K562 (cell line): ENCODE results near the gene CD55. TPM values are rescaled to one million over a fixed set of nuclear protein-coding genes. Genes with fewer than 3 reads are reported as not detected.

Experiments
- ATAC-seq: fragments of 200-7000 bp; cut with Tn5 transposase; 3 replicates; pipeline ENCODE4 v1.9.1; 2020; ENCODE audit warnings: moderate library complexity
- BruUV-seq: library from RNA; stranded (reverse); fragments of 400-500 nt; replicated peaks from 2 replicates; lab custom pipeline; 2021; lab: Mats Ljungman, UMichigan
- CTCF ChIA-PET: fragments of 300-600 bp; formaldehyde crosslinking; extraction: SDS; loops from one replicate; lab custom pipeline; 2021; ENCODE audit warnings: low intra/inter-chr PET ratio; lab: Yijun Ruan, JAX
- POLR2A ChIA-PET: fragments of 300-600, 350-650 bp; sonication (Branson Sonifier 250); formaldehyde crosslinking; extraction: SDS; loops from one replicate; lab custom pipeline; 2021; ENCODE audit warnings: antibody characterized with exemption, inconsistent platforms; lab: Yijun Ruan, JAX
- DNase-seq, 4 experiments: peaks; one replicate each; pipeline versions ENCODE4 v3.0.0 to v3.0.0-alpha.2; 2011 to 2018; ENCODE audit warnings: low spot score in 3 of 4, mixed read lengths in 3 of 4; ENCODE audit errors: extremely low read depth in 1 of 4
- FAIRE-seq: peaks from 2 replicates; lab custom pipeline; 2011; peaks lifted over from hg19 to GRCh38; lab: Jason Lieb, UNC
- H2AFZ ChIP-seq: 2 replicates; pipeline ENCODE4 v1.6.0; 2011; ENCODE audit warnings: low read depth, low read length, control low read depth, inconsistent platforms
- H3K27ac ChIP-seq: fragments of 200-600 bp; 3 replicates; pipeline ENCODE4 v1.8.0; 2011; ENCODE audit warnings: low read depth, mild to moderate bottlenecking, control low read depth, inconsistent platforms, low read length, moderate library complexity, mixed read lengths; ENCODE audit errors: extremely low read depth
- H3K27me3 ChIP-seq, 2 experiments: fragments of 300-600 bp in 1 of 2; 2 replicates in 1 of 2; 3 replicates in 1 of 2; pipeline versions ENCODE4 v1.6.0 to v1.8.0; 2011; ENCODE audit warnings: inconsistent platforms in 2 of 2, low read length in 2 of 2, mild to moderate bottlenecking in 1 of 2, mixed read lengths in 1 of 2, moderate library complexity in 1 of 2; ENCODE audit not compliant: control insufficient read depth in 2 of 2, insufficient read depth in 2 of 2
- H3K36me3 ChIP-seq: fragments of 300-600 bp; 3 replicates; pipeline ENCODE4 v1.8.0; 2011; ENCODE audit warnings: mild to moderate bottlenecking, low read length, inconsistent platforms; ENCODE audit not compliant: control insufficient read depth, insufficient read depth
- H3K4me1 ChIP-seq, 2 experiments: fragments of 200-600 bp in 1 of 2; replicated peaks in 1 of 2; 2 replicates in 1 of 2; 3 replicates in 1 of 2; pipeline versions ENCODE4 v1.5.1 to v1.8.0; 2011; ENCODE audit warnings: inconsistent platforms in 2 of 2, low read length in 2 of 2, mild to moderate bottlenecking in 1 of 2, mixed read lengths in 1 of 2, moderate library complexity in 1 of 2; ENCODE audit not compliant: control insufficient read depth in 2 of 2, insufficient read depth in 2 of 2
- H3K4me2 ChIP-seq: 2 replicates; pipeline ENCODE4 v1.6.1; 2011; ENCODE audit warnings: low read length, control low read depth, inconsistent platforms, mixed read lengths; ENCODE audit not compliant: insufficient read depth
- H3K4me3 ChIP-seq: fragments of 200-600 bp; sonication (generic), shearing (Covaris generic); 2 replicates; pipeline ENCODE4 v1.5.1; 2016; ENCODE audit warnings: control low read depth, inconsistent platforms
- H3K79me2 ChIP-seq: fragments of 200-600 bp; 3 replicates; pipeline ENCODE4 v1.8.0; 2011; ENCODE audit warnings: low read length, inconsistent platforms; ENCODE audit not compliant: control insufficient read depth, insufficient read depth
- H3K9ac ChIP-seq, 2 experiments: 2 replicates each; pipeline versions ENCODE4 v1.6.0 to v1.6.1; 2011; ENCODE audit warnings: low read depth in 2 of 2, low read length in 2 of 2, control low read depth in 1 of 2, inconsistent platforms in 1 of 2, mild to moderate bottlenecking in 1 of 2, mixed read lengths in 1 of 2; ENCODE audit not compliant: insufficient read depth in 1 of 2
- H3K9me1 ChIP-seq: one replicate; pipeline ENCODE4 v1.6.0; 2011; ENCODE audit warnings: inconsistent platforms, mild to moderate bottlenecking, low read length, moderate library complexity; ENCODE audit not compliant: control insufficient read depth, insufficient read depth
- H3K9me3 ChIP-seq: replicated peaks from 2 replicates; pipeline ENCODE4 v1.5.1; 2011; ENCODE audit warnings: low read depth, low read length, inconsistent platforms; ENCODE audit not compliant: control insufficient read depth, insufficient read depth
- H4K20me1 ChIP-seq: replicated peaks from 2 replicates; pipeline ENCODE4 v1.6.1; 2011; ENCODE audit warnings: low read length, inconsistent platforms, mixed read lengths; ENCODE audit not compliant: control insufficient read depth, insufficient read depth
- BCOR ChIP-seq: fragments of 450-650 bp; IDR thresholded peaks from 2 replicates; pipeline ENCODE4 v1.6.1; 2016
- BRF1 ChIP-seq: IDR thresholded peaks from 3 replicates; pipeline ENCODE4 v1.6.1; 2011; ENCODE audit warnings: borderline replicate concordance, mild to moderate bottlenecking; ENCODE audit not compliant: insufficient read length; ENCODE audit errors: extremely low read depth
- ERF ChIP-seq: fragments of 450-650 bp; formaldehyde crosslinking; IDR thresholded peaks from 2 replicates; pipeline ENCODE4 v1.4.0; 2020; ENCODE audit warnings: mild to moderate bottlenecking, mixed read lengths
- GTF2A2 ChIP-seq: IDR thresholded peaks from 2 replicates; pipeline ENCODE4 v1.6.1; 2016; ENCODE audit warnings: mild to moderate bottlenecking, missing genetic modification characterization, missing compliant biosample characterization
- JUND ChIP-seq, 2 experiments: IDR thresholded peaks; 2 replicates in 1 of 2; 3 replicates in 1 of 2; pipeline ENCODE4 v1.6.1; 2011; ENCODE audit warnings: borderline replicate concordance in 2 of 2, low read depth in 2 of 2, low read length in 2 of 2, improper control_type of control experiment in 1 of 2, missing biosample characterization in 1 of 2, missing genetic modification characterization in 1 of 2, missing genetic modification reagents in 1 of 2
- L3MBTL2 ChIP-seq: fragments of 450-650 bp; IDR thresholded peaks from 2 replicates; pipeline ENCODE4 v1.6.1; 2016; ENCODE audit warnings: mild to moderate bottlenecking, moderate library complexity
- MTF1 ChIP-seq: fragments of 250-450 bp; sonication (Bioruptor Pico); IDR thresholded peaks from 2 replicates; pipeline ENCODE4 v1.9.0; 2021; ENCODE audit warnings: moderate library complexity, mild to moderate bottlenecking, inconsistent platforms, borderline replicate concordance
- MXI1 ChIP-seq: IDR thresholded peaks from 2 replicates; pipeline ENCODE4 v1.6.1; 2011; ENCODE audit warnings: low read depth, mild to moderate bottlenecking, improper control_type of control experiment, low read length
- NCOA6 ChIP-seq: fragments of 450-650 bp; IDR thresholded peaks from 2 replicates; pipeline ENCODE4 v1.6.1; 2017; ENCODE audit warnings: mild to moderate bottlenecking
- NKRF ChIP-seq: fragments of 450-650 bp; IDR thresholded peaks from 2 replicates; pipeline ENCODE4 v1.6.1; 2016; ENCODE audit warnings: borderline replicate concordance
- RBM22 ChIP-seq: fragments of 200-400 bp; formaldehyde crosslinking; IDR thresholded peaks from 2 replicates; pipeline ENCODE4 v1.6.1; 2018; ENCODE audit warnings: low read length, low read depth; ENCODE audit not compliant: poor library complexity, severe bottlenecking
- SMARCA4 ChIP-seq: fragments of 450-650 bp; IDR thresholded peaks from 2 replicates; pipeline ENCODE4 v1.6.1; 2016
- SMARCB1 ChIP-seq: IDR thresholded peaks from 2 replicates; pipeline ENCODE4 v1.6.1; 2011; ENCODE audit warnings: improper control_type of control experiment, low read depth; ENCODE audit not compliant: insufficient read length
- ZFX ChIP-seq: sonication (generic); formaldehyde crosslinking; IDR thresholded peaks from 2 replicates; pipeline ENCODE4 v1.8.0; 2022; ENCODE audit warnings: mild to moderate bottlenecking, missing genetic modification reagents, moderate library complexity
- ZNF263 ChIP-seq: sonication (generic); formaldehyde crosslinking; IDR thresholded peaks from 2 replicates; pipeline ENCODE4 v1.8.0; 2022; ENCODE audit warnings: mild to moderate bottlenecking, missing genetic modification reagents, borderline replicate concordance
- ZNF277 ChIP-seq: fragments of 250-450 bp; sonication (Bioruptor Pico); IDR thresholded peaks from 2 replicates; pipeline ENCODE4 v1.8.0; 2022; ENCODE audit warnings: inconsistent platforms, mild to moderate bottlenecking, moderate library complexity, borderline replicate concordance
- ZNF589 ChIP-seq: fragments of 200-800 bp; sonication (Bioruptor generic); IDR thresholded peaks from 2 replicates; pipeline ENCODE4 v1.6.1; 2016; ENCODE audit warnings: low read depth, missing genetic modification characterization, missing compliant biosample characterization
- ZNF830 ChIP-seq: fragments of 250-450 bp; sonication (Bioruptor Pico); IDR thresholded peaks from 2 replicates; pipeline ENCODE4 v1.5.0; 2021; ENCODE audit warnings: mild to moderate bottlenecking
- in situ Hi-C: fragments of 300-500 bp; cut with MboI; formaldehyde crosslinking; loops from 4 replicates; pipeline ENCODE4 v1.15.0; 2018; ENCODE audit warnings: inconsistent platforms, mixed read lengths
- intact Hi-C: fragments of 100-400 bp; cut with micrococcal nuclease; formaldehyde crosslinking; loops from 2 replicates; pipeline ENCODE4 v1.14.2; 2022
- polyA plus RNA-seq, 8 experiments: library from polyadenylated mRNA; depleted of rRNA in 4 of 8; stranded (reverse) in 5 of 8; unstranded in 3 of 8; fragments of >200 nt; fragmentation: Nextera tagmentation in 2 of 8; fragmentation: Illumina TruSeq in 1 of 8; extraction: Ambion mirVana in 2 of 8; extraction: Trizol in 1 of 8; gene quantifications; 2 replicates each; pipeline versions ENCODE4 v1.2.1 to v1.2.3, GENCODE V29; 2011 to 2014; ENCODE audit warnings: inconsistent platforms in 1 of 8, missing spikeins in 1 of 8
- total RNA-seq, 7 experiments: library from RNA; depleted of rRNA in 6 of 7; stranded (reverse); fragments of >200 nt in 6 of 7; fragmentation: Illumina TruSeq in 2 of 7; extraction: Trizol in 2 of 7; gene quantifications; 2 replicates each; pipeline versions ENCODE4 v1.2.1 to v1.2.3, GENCODE V29; 2011 to 2021; ENCODE audit warnings: low replicate concordance in 1 of 7

The CD55 gene
- total and polyA plus RNA-seq, 9 of the 15 experiments (the other 6 are each of a cell fraction or from before 2014, with no cell fraction given): 17.7 to 150 (median 97.0) TPM

- TF ChIP-seq ZNF589 (CRISPR knock-in tag): peak; percentile 96
- TF ChIP-seq SMARCA4: peak; percentile 81
- no peak for TF ChIP-seq MTF1 (CRISPR knock-in tag)
- TF ChIP-seq BRF1: no peak
- TF ChIP-seq, all 486 proteins: peak for 103
Observed at GRCh38 chr1:207362962-207363860, 41.7 kb downstream of the CD55 start (continued).

GRCh38 chr1:207363871-207364270 is 42.4 kb downstream of the CD55 start:
- CTCF ChIA-PET: no interaction called here
- Histone ChIP-seq H3K9ac (no peak overlapping the region), H3K79me2 (no peaks in the 10 kb centered on the region), H3K27ac (peak overlapping the region; percentile 72; the same call in 2 of the 3 replicates), H3K9me1 (no peaks in the 10 kb centered on the region), H3K4me1 (peaks cover 0 to 30% of the 10 kb centered on the region in 2 experiments; a peak in 3 of 5 replicates), H3K9me3 (no peaks in the 10 kb centered on the region), H3K36me3 (peaks cover 68% of the 10 kb centered on the region), H3K27me3 (no peaks in the 10 kb centered on the region), H4K20me1 (no peaks in the 10 kb centered on the region), H3K4me3 (no peak overlapping the region), H2AFZ (no peak overlapping the region), H3K4me2 (no peak overlapping the region)
- TSS peak; percentile 2 for BruUV-seq
- FAIRE-seq (no peak), DNase-seq (no peak), ATAC-seq (no peak)
- POLR2A ChIA-PET: interaction anchor here (0.6 to 1.3 kb wide), 4 partner anchors 9 to 103 kb away, joined by 3 to 4 read pairs (median 3); no protein-coding TSS in a partner anchor
- in situ Hi-C loops: no loop called here
- intact Hi-C loops: no loop called here
- no peak for TF ChIP-seq L3MBTL2
- TF ChIP-seq ERF (CRISPR knock-in tag): no peak
- TF ChIP-seq NCOA6: no peak
- TF ChIP-seq ZNF277 (CRISPR knock-in tag): no peak
- no peak for TF ChIP-seq BCOR
- TF ChIP-seq MXI1: no peak
- TF ChIP-seq ZNF830 (CRISPR knock-in tag): 0 out of 2 replicates have a peak, but pooled peaks have one; percentile 44
- no peak for TF ChIP-seq JUND (IDR thresholded peaks at IDR 0.05; ENCODE audit: borderline replicate concordance, low read depth, low read length)
- TF ChIP-seq JUND (tag; IDR thresholded peaks at IDR 0.05; ENCODE audit: borderline replicate concordance, low read depth, low read length): no peak
- no peak for TF ChIP-seq RBM22
- 0 out of 2 replicates have a peak, but pooled peaks have one; percentile 18 for TF ChIP-seq GTF2A2 (tag)
- 0 out of 2 replicates have a peak, but pooled peaks have one; percentile 29 for TF ChIP-seq ZFX (CRISPR knock-in tag)
- no peak for TF ChIP-seq SMARCB1
- TF ChIP-seq NKRF: no peak
- no peak for TF ChIP-seq ZNF263 (CRISPR knock-in tag)
